ENCODE measurements around the gene HSFX3.
"Not testable (repeated sequence)": the region's sequence is repeated elsewhere in the genome, so short reads cannot be mapped to it uniquely, and the experiment has no call there.

The HSFX3 gene

GRCh38 chrX:149549701-149550100, at the start of gene HSFX3:
TSS of gene HSFX3 (minus strand) at chrX:149549924. CDS start at chrX:149549852, 72 bp downstream.
- DNase-seq = not testable (repeated sequence)

GRCh38 chrX:149598603-149599002, 48.9 kb upstream of the HSFX3 start:
- DNase-seq = not testable (repeated sequence)

DNA sequence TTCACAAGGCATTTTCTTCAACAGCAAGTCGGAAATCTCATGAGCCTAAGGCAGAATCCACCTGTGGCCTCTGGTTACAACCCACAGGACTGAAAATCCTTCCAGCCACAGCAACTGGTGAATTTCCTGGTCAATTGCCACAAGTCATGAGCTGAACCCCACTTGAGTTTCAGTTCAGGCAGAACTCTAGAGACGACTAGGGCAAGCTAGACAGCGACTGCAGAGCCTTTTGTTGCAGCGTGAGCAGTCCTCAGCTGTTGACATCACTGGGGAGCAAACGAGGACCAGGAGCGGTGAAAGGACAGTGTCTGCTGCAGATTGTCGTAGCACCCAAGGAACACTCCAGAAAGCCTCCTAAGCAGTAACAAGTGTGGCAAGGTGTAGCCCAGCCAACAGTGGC, 46.2 kb upstream of the HSFX3 start:
- DNase-seq = not testable (repeated sequence)

GRCh38 chrX:149595214-149595613, 45.5 kb upstream of the HSFX3 start, which contains the start of gene HSFX2:
TSS of gene HSFX2 (minus strand) at chrX:149595314. CDS start at chrX:149594700, 614 bp downstream.
- not testable (repeated sequence) for DNase-seq

DNA sequence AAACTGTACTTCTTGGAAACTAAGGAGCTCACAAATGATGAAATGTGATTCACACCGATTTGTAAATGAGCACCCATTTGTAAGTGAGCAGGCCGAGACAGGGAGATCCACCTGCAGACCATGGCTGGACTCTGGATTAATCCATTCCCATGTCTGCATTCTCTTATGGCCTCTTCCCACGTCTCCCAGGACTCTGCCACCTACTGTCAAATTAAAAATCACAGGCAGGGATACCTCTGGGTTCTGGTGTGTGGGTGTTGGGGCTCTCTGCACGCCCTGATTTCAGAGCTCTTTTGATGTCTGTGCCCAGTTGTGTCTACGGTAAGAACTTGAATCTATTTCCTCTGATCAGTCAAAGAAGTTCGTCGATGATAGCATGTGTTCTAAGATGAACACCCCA, 41.3 kb upstream of the HSFX3 start:
- not testable (repeated sequence) for DNase-seq

DNA sequence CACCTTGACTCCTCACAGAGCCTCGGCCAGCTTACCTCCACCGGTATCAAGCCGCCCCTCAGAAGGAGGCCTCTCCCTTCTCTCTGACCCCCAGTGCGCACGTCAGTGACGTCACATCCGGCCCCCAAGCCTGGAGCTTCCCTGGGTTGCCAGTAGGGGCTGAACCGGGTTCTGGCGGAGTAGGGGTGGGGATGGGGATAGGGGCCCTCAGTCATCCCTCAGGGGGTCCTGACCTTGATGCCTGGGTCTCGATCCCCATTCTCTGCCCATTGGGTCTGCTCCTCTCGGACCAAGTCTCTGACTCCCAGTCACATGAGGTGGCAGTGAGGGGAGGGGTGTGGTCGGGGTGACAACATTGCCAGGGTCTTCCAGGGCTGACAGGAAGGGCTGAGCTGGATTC, 37.6 kb upstream of the HSFX3 start, which contains the start of gene MAGEA9B:
Gene MAGEA9B (minus strand): TSS at position 101 of the 400 bp plus-strand sequence. CDS start 4,280 bp downstream, outside the sequence.
- not testable (repeated sequence) for DNase-seq

- DNase-seq = not testable (repeated sequence)
These were observed 35.9 kb upstream of the HSFX3 start for GRCh38 chrX:149585631-149586030.

DNA sequence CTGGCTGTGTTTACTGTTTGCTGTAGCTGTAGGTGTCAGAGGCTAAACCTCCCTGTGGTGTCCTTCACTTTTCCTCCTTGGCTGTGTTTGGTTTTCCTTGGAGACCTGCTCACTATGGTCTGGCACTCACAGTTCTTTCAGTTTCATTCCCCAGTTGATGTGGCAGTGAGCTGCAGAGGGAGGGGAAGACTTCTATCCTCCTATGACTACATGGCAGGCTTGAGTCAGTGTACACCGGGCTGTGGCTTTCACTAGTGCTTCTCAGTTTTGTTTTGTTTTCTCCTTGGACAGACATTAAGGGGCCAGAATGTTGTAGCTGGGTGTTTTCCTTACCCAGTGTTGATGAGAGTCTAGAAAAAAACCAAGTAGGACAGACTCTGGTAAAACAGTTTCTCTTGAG, 23.7 kb upstream of the HSFX3 start:
- not testable (repeated sequence) for DNase-seq

DNA sequence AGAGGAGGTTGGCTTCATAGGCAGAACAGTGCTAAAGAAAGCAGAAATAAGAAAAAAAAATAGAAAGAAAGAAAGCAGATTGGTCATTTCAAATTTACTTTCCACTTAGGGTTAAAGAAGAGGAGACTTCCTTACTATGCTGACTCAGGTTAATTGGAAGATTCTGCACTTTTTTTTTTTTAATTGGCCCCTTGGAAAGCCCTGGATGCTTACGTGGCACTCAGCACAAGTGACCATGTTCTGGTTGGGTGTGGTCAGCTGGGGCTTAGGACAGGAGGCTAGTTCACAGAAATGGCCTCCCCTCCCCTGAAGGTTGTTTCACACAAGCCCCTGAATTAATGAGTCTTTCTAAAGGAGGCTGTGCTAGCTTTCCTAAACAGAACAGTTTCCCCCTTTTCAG, 23.0 kb upstream of the HSFX3 start:
- DNase-seq = no peak

DNA sequence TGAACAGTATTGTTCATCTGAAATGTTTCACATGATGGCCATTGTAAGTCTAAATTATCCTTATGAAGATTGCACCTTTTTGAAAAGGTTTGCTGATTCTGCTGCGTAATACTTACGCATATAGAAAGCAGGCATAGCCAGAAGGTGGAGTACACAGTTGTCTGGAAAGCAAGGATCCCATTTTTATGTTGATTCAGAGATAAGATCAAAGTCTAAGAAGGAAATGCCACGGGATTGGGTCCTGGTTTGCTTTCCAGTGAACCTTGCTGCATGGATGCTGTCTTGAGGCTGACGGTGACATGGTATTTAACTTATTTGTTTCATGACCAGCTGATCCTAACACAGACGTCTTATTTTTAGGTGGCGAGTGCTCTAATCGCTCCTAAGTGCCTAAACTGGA, 22.0 kb upstream of the HSFX3 start:
- DNase-seq = no peak

GRCh38 chrX:149570668-149571067, 20.9 kb upstream of the HSFX3 start:
- no peak for DNase-seq

DNA sequence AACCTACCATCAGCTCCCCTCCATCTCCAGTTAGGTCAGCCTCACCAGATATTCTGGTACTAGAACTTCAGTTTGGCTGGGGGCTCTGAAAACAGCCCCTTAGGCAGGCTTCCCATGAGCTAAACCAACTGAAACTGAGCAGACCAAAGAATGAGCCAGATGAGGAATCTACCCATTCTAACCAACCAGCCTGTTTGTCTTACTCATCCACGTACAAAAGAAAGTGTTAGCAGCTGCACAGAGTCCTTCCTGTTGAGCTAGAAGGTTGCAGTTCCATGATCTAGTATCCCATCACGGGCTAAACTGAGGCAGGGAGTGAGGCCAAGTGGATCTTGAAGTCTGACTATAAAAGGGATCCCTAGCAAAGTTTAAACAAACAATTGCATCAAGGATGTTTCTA, 20.0 kb upstream of the HSFX3 start:
- no peak for DNase-seq

GRCh38 chrX:149568701-149569296, 19.1 kb upstream of the HSFX3 start:
- DNase-seq = no peak

DNA sequence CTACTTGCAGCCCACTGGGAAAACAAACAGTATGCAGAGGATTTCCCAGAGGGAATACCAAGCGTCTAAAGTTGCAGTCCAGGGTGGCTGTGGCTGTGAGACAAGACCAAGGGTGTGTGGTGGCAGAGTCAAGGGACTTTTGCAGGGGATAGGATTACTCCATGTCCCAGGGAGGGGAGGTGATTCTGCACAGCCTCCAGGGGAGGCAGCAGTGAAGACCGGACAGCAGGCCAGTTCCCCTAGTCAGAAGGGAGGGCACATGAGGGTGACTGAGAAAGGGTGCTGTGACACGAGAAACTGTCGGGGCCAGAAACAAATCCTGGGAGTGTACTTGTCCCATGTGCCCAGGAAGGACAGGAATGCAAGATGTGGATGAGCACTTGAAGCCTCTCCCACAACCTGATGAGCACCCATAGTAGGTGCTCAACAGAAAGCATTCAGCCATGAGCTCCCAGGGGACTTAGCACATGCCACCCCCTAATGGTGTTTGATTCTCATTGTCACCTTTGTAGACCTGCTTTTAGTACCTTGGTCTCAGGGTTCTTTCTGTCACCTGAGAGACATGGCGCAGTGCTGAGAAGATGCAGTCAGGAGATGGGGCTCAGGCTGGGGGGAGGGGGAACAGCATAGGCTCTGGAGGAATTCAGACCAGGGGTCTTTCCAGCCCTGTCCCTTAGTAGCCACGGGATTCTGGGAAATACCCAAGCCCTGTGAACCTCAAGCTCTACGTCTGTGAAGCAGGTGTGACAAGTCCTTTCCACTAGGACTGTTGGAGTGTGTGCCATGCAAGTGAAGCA, 18.1 kb upstream of the HSFX3 start:
- DNase-seq = no peak

DNA sequence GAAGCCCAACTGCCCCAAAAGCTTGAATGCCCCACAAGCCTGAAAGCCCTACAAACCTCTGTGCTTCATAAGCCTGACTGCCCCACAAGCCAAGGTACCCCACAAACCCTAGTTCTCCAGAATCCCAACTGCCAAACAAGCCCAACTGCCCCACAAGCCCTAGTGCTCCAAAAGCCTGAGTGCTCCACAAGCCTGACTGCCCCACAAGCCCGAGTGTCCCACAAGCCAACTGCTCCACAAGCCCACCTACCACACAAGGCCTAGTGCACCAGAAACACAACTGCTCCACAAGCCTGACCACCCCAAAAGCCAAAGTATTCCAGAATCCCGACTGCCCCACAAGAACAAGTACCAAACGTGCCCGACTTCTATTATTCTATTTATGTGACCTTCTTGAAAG, 13.6 kb upstream of the HSFX3 start:
- no peak for DNase-seq

- DNase-seq = not testable (repeated sequence)
These were observed 5.5 kb upstream of the HSFX3 start for GRCh38 chrX:149555251-149555650.

- not testable (repeated sequence) for DNase-seq
These were observed 2.2 kb upstream of the HSFX3 start for GRCh38 chrX:149551939-149552248.

- not testable (repeated sequence) for DNase-seq
These were observed 1.7 kb upstream of the HSFX3 start for GRCh38 chrX:149551245-149551938.

DNA sequence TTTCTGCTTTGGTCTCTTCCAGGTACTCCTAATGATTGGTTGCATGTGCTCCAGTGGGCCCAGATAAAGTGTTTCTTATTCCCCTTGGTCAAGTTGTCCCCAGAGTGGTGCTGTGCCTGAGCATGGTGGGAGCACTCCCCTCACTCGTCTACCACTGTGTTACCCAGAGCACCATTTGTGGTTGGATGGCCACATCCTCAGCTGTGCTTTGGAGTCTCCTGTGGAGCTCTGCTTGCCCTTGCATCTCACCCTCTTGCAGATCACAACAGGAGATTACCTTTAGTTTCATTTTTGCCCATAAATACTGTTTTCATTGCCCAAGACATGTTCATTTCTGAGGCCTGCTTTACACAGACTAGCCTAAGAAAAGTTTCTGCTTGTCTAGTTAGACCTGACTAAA, 730 bp upstream of the HSFX3 start:
- not testable (repeated sequence) for DNase-seq

GRCh38 chrX:149547782-149548181, 1.9 kb downstream of the HSFX3 start:
- not testable (repeated sequence) for DNase-seq

GRCh38 chrX:149546962-149547361, 2.8 kb downstream of the HSFX3 start:
- not testable (repeated sequence) for DNase-seq

DNA sequence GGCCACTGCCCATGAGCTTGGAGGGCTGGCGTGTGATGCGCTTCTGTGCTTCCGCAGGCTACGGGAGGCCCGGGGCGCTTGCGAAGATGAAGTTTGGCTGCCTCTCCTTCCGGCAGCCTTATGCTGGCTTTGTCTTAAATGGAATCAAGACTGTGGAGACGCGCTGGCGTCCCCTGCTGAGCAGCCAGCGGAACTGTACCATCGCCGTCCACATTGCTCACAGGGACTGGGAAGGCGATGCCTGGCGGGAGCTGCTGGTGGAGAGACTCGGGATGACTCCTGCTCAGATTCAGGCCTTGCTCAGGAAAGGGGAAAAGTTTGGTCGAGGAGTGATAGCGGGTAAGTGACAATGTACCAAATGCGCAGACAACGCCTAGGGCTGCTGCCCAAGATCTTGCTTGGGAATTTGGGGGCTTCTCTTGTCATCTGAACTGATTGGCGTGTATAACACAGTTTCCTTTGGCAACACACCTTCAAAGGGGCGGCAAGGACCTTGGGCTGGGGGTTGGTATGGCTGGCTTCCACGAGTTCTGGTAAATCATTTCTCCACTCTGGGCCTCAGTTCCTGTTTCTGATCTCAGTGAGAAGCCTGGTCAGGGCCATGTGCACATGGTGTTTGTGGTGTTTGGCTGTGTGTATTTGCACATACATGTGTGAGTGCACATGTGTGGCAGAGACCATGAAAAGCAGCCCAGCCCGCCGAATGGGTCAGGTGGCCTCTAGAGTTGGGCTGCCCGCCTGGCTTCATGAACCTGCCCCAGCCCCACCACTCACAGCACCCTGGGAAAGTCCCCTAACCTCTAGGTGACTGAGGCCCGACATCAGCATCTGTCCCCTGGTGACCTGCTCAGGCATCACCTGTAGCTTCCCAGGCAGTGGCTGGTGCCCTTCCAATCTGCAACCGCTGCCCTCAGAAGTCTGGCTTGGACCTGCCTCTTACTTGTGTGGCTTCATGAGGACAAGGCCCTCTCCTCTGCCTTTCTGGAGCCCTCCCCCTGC, 3.9 kb downstream of the HSFX3 start:
- DNase-seq = peak; percentile 33
